Liver (tissue), 9 donors: ENCODE results near the gene PDLIM5. TPM values are rescaled to one million over a fixed set of nuclear protein-coding genes. Genes with fewer than 3 reads are reported as not detected.

ENCODE experiments used
- DNase-seq: peaks from one replicate; pipeline ENCODE4 v3.0.0-alpha.2; 2017; ENCODE audit warnings: low spot score
- H3K27ac ChIP-seq, 2 donors: one replicate each; pipeline ENCODE4 v1.7.0; 2013; ENCODE audit warnings: inconsistent platforms in 2 of 2, low read length in 2 of 2, control low read depth in 1 of 2, low read depth in 1 of 2, mild to moderate bottlenecking in 1 of 2
- H3K27me3 ChIP-seq, 4 donors: one replicate each; pipeline versions ENCODE4 v1.6.1 to v1.7.0; 2013; ENCODE audit warnings: low read length in 3 of 4, inconsistent platforms in 1 of 4, mild to moderate bottlenecking in 1 of 4, moderate library complexity in 1 of 4; ENCODE audit not compliant: control insufficient read depth in 4 of 4, insufficient read depth in 4 of 4
- H3K36me3 ChIP-seq, 4 donors: one replicate each; pipeline versions ENCODE4 v1.6.1 to v1.7.0; 2013; ENCODE audit warnings: low read length in 3 of 4, mild to moderate bottlenecking in 3 of 4, low read depth in 1 of 4, moderate library complexity in 1 of 4; ENCODE audit not compliant: control insufficient read depth in 4 of 4, insufficient read depth in 3 of 4
- H3K4me1 ChIP-seq, 4 donors: one replicate each; pipeline versions ENCODE4 v1.6.1 to v1.7.0; 2013; ENCODE audit warnings: low read length in 3 of 4, mild to moderate bottlenecking in 3 of 4, moderate library complexity in 1 of 4; ENCODE audit not compliant: control insufficient read depth in 4 of 4, insufficient read depth in 4 of 4
- H3K4me3 ChIP-seq, 3 donors: one replicate each; pipeline versions ENCODE4 v1.6.1 to v1.7.0; 2013; ENCODE audit warnings: low read length in 3 of 3, control low read depth in 1 of 3, low read depth in 1 of 3, mild to moderate bottlenecking in 1 of 3
- H3K9ac ChIP-seq, 2 donors: one replicate each; pipeline ENCODE4 v1.7.0; 2013; ENCODE audit warnings: low read length in 2 of 2, mild to moderate bottlenecking in 2 of 2, moderate library complexity in 2 of 2, control low read depth in 1 of 2, low read depth in 1 of 2
- H3K9me3 ChIP-seq, 4 donors: one replicate each; pipeline versions ENCODE4 v1.6.1 to v1.7.0; 2013; ENCODE audit warnings: low read length in 3 of 4; ENCODE audit not compliant: control insufficient read depth in 4 of 4
- EGR1 ChIP-seq, 2 donors: IDR thresholded peaks; 2 replicates each; pipeline ENCODE4 v1.6.1; 2016 to 2018; ENCODE audit warnings: antibody characterized with exemption in 2 of 2, low read depth in 2 of 2
- FOXA1 ChIP-seq: IDR thresholded peaks from 2 replicates; pipeline ENCODE4 v1.6.1; 2016; ENCODE audit warnings: antibody characterized with exemption
- FOXA2 ChIP-seq: IDR thresholded peaks from 2 replicates; pipeline ENCODE4 v1.6.1; 2016; ENCODE audit warnings: antibody characterized with exemption
- GABPA ChIP-seq, 2 donors: IDR thresholded peaks in 1 of 2; conservative IDR thresholded peaks in 1 of 2; 2 replicates each; pipeline ENCODE4 v1.6.1; 2016; ENCODE audit warnings: antibody characterized with exemption in 2 of 2, mild to moderate bottlenecking in 1 of 2, moderate library complexity in 1 of 2
- HNF4A ChIP-seq, 2 donors: conservative IDR thresholded peaks; 2 replicates each; pipeline ENCODE4 v1.6.1; 2016; ENCODE audit warnings: antibody characterized with exemption in 2 of 2, mild to moderate bottlenecking in 2 of 2
- HNF4G ChIP-seq: IDR thresholded peaks from 2 replicates; pipeline ENCODE4 v1.6.1; 2016; ENCODE audit warnings: antibody characterized with exemption
- JUND ChIP-seq, 2 donors: IDR thresholded peaks; 2 replicates each; pipeline ENCODE4 v1.6.1; 2016; ENCODE audit warnings: antibody characterized with exemption in 2 of 2
- NR2F2 ChIP-seq: IDR thresholded peaks from 2 replicates; pipeline ENCODE4 v1.6.1; 2016; ENCODE audit warnings: antibody characterized with exemption
- RAD21 ChIP-seq, 2 donors: IDR thresholded peaks; 2 replicates each; pipeline ENCODE4 v1.6.1; 2016; ENCODE audit warnings: antibody characterized with exemption in 2 of 2, mild to moderate bottlenecking in 2 of 2
- RXRA ChIP-seq, 2 donors: IDR thresholded peaks; 2 replicates each; pipeline ENCODE4 v1.6.1; 2017 to 2018; ENCODE audit warnings: antibody characterized with exemption in 2 of 2, mild to moderate bottlenecking in 1 of 2
- SP1 ChIP-seq: IDR thresholded peaks from 2 replicates; pipeline ENCODE4 v1.6.1; 2018; ENCODE audit warnings: antibody characterized with exemption, mild to moderate bottlenecking
- TAF1 ChIP-seq: conservative IDR thresholded peaks from 2 replicates; pipeline ENCODE4 v1.6.1; 2016; ENCODE audit warnings: antibody characterized with exemption, mild to moderate bottlenecking
- WGBS: extraction: QIAGEN DNeasy Blood & Tissue Kit; methylation state at CpG from one replicate; pipeline ENCODE4 v1.1.7; 2013; 5-methylcytosine and 5-hydroxymethylcytosine counted together
- polyA plus RNA-seq, 2 donors: library from polyadenylated mRNA; stranded (reverse) in 1 of 2; unstranded in 1 of 2; fragments of 200-250 nt in 1 of 2; fragments of >200 nt in 1 of 2; fragmentation: Nextera tagmentation in 1 of 2; extraction: Ambion mirVana in 1 of 2; gene quantifications; one replicate each; pipeline versions ENCODE4 v1.2.1 to v1.2.3, GENCODE V29; 2013 to 2015
- total RNA-seq, 2 donors: library from RNA; depleted of rRNA; stranded (reverse); fragments of >200 nt; gene quantifications; one replicate each; pipeline ENCODE4 v1.2.3, GENCODE V29; 2014
- TF ChIP-seq, protein P1 (sequence below): IDR thresholded peaks from 2 replicates; pipeline ENCODE4 v1.6.1; 2016; ENCODE audit warnings: antibody characterized with exemption
- TF ChIP-seq, protein P2 (sequence below): IDR thresholded peaks from 2 replicates; pipeline ENCODE4 v1.6.1; 2016; ENCODE audit warnings: antibody characterized with exemption
- TF ChIP-seq, protein P3 (sequence below): fragments of 150-350 bp; IDR thresholded peaks from 2 replicates; pipeline ENCODE4 v1.5.1; 2017; ENCODE audit warnings: improper control_type of control experiment, low read depth, low read length; ENCODE audit not compliant: missing input control
- donor health status: healthy.
- donor health status: healthy.
- donor health status: healthy.
- donor health status: healthy.
- donor health status: healthy.

PDLIM5 gene
- total and polyA plus RNA-seq, 4 donors = 19.1 to 114 (median 67.8) TPM

DNA sequence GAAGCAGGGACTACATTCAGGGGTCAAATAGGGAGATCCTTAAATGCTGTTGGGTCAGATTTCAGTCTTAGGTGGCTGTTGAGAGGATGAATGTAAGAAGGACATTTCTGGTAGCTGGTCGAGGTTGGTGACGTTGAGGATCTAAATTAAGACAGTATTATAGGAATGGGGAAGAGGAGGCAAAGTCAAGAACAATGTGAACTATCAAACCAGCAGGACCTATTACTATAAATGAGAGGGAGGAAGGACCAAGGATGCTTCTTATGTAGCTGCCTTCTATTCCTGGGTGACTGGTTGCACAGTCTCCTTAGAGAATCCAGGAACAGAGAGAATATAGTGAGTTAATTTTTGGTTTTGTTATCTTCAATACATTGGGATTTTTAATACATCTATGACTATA is 187.6 kb downstream of the PDLIM5 start:
- Histone ChIP-seq H3K4me1 (no peaks in the 10 kb centered on the region), H3K27me3 (no peaks in the 10 kb centered on the region), H3K36me3 (peaks cover 0 to 19% (median 9%) of the 10 kb centered on the region in 4 donors), H3K4me3 (no peak overlapping the region), H3K9ac (no peak overlapping the region), H3K9me3 (no peaks in the 10 kb centered on the region), H3K27ac (no peak overlapping the region)
- no peak for DNase-seq
- WGBS = 96% methylated on average over 2 of the region's 2 CpGs
- TF ChIP-seq JUND (IDR thresholded peaks at IDR 0.05) (no peak), RXRA (IDR thresholded peaks at IDR 0.05) (no peak), HNF4A (conservative IDR thresholded peaks at IDR 0.05) (no peak), SP1 (no peak), NR2F2 (no peak)

DNA sequence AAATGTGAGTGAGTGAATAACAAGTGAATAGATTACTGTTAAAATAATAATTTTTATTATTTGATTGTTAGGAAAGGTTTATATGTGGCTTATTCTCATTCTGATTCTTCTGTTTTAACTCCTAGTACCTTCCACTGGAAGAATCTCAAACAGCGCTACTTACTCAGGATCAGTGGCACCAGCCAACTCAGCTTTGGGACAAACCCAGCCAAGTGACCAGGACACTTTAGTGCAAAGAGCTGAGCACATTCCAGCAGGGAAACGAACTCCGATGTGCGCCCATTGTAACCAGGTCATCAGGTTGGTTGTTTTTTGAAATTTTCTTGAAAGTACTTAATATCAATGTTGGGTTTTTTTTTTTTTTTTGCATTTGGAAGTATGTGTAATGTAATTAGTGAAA is 188.4 kb downstream of the PDLIM5 start:
- Histone ChIP-seq H3K36me3 (peaks cover 0 to 21% (median 9%) of the 10 kb centered on the region in 4 donors), H3K4me1 (no peaks in the 10 kb centered on the region), H3K4me3 (no peak overlapping the region), H3K27ac (no peak overlapping the region), H3K9ac (no peak overlapping the region), H3K9me3 (no peaks in the 10 kb centered on the region), H3K27me3 (no peaks in the 10 kb centered on the region)
- TF ChIP-seq, protein P1, sequence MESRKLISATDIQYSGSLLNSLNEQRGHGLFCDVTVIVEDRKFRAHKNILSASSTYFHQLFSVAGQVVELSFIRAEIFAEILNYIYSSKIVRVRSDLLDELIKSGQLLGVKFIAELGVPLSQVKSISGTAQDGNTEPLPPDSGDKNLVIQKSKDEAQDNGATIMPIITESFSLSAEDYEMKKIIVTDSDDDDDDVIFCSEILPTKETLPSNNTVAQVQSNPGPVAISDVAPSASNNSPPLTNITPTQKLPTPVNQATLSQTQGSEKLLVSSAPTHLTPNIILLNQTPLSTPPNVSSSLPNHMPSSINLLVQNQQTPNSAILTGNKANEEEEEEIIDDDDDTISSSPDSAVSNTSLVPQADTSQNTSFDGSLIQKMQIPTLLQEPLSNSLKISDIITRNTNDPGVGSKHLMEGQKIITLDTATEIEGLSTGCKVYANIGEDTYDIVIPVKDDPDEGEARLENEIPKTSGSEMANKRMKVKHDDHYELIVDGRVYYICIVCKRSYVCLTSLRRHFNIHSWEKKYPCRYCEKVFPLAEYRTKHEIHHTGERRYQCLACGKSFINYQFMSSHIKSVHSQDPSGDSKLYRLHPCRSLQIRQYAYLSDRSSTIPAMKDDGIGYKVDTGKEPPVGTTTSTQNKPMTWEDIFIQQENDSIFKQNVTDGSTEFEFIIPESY = no peak
- TF ChIP-seq FOXA2 = no peak
- peak in 1 of 2 donors; percentile 20 for TF ChIP-seq HNF4A (conservative IDR thresholded peaks at IDR 0.05)
- 43% methylated on average over 4 of the region's 4 CpGs for WGBS
- DNase-seq = no peak

DNA sequence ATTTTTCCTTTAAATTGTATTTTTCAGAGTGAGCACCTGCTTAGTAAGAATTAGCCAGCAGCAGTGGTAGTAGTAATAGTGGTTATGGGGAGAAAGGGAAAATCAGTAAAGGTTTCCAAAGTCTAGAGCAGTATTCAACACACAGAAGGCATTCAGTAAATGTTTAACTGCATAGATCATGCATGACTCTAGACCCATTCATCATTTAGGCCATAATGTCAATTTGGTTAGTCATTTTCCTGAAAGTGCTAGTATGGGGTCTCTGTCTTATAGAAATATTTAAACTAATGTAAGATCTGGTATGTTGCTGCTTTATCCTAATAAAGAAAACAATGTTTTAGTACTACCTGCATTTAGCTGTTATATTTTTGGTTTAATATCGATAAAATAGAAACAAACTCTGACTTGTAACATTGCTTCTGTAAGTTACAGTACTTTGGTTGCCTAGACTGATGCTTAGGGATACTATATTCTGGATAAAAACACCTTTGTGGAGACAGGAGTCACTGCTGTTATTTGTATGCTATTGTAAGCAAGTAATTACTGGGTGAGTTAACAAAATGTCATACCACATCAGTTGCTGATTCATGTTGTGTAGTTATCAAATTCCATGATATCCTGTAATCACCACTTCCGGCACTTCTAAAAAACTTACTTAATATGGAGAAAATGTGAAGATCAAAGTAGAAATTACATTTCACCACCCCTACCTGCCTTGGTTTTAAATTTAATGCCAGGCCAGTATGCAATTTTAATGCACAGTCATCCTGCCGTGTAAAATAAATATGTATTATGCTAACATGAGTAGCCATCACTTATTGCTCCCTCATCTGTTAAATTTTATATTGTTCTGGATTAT is 190.2 kb downstream of the PDLIM5 start:
- Histone ChIP-seq H3K9ac (no peak overlapping the region), H3K4me1 (no peaks in the 10 kb centered on the region)
- DNase-seq = no peak

More for the DNA sequence above, 190.2 kb downstream of the PDLIM5 start:
- Histone ChIP-seq H3K27me3 (no peaks in the 10 kb centered on the region), H3K9me3 (no peaks in the 10 kb centered on the region), H3K4me3 (no peak overlapping the region), H3K27ac (no peak overlapping the region), H3K36me3 (peaks cover 0 to 32% (median 17%) of the 10 kb centered on the region in 4 donors)
- 91% methylated on average over 3 of the region's 3 CpGs for WGBS
- TF ChIP-seq, protein P1 = no peak
- TF ChIP-seq FOXA1 (no peak), GABPA (IDR thresholded peaks at IDR 0.05 in 1 of 2, conservative IDR thresholded peaks at IDR 0.05 in 1 of 2) (no peak), RAD21 (IDR thresholded peaks at IDR 0.05) (no peak), FOXA2 (no peak), JUND (IDR thresholded peaks at IDR 0.05) (no peak), HNF4G (no peak), RXRA (IDR thresholded peaks at IDR 0.05) (no peak), TAF1 (no peak), SP1 (no peak), EGR1 (IDR thresholded peaks at IDR 0.05; ENCODE audit: low read depth in 2 of 2) (no peak)
- TF ChIP-seq, protein P2, sequence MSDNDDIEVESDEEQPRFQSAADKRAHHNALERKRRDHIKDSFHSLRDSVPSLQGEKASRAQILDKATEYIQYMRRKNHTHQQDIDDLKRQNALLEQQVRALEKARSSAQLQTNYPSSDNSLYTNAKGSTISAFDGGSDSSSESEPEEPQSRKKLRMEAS = no peak
- TF ChIP-seq, protein P3, sequence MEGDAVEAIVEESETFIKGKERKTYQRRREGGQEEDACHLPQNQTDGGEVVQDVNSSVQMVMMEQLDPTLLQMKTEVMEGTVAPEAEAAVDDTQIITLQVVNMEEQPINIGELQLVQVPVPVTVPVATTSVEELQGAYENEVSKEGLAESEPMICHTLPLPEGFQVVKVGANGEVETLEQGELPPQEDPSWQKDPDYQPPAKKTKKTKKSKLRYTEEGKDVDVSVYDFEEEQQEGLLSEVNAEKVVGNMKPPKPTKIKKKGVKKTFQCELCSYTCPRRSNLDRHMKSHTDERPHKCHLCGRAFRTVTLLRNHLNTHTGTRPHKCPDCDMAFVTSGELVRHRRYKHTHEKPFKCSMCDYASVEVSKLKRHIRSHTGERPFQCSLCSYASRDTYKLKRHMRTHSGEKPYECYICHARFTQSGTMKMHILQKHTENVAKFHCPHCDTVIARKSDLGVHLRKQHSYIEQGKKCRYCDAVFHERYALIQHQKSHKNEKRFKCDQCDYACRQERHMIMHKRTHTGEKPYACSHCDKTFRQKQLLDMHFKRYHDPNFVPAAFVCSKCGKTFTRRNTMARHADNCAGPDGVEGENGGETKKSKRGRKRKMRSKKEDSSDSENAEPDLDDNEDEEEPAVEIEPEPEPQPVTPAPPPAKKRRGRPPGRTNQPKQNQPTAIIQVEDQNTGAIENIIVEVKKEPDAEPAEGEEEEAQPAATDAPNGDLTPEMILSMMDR = no peak
